Hypothalamus (tissue), 51 donors: ENCODE data around the gene HOXB1.
"Not testable (repeated sequence)": the region's sequence is repeated elsewhere in the genome, so short reads cannot be mapped to it uniquely, and the experiment has no call there.

Experiments
- DNase-seq, 51 donors: peaks; one replicate each; lab custom pipeline; 2025; lab: John Stamatoyannopoulos, UW

Gene HOXB1

GRCh38 chr17:48526608-48527546, 3.9 kb downstream of the HOXB1 start:
- DNase-seq: no peak

GRCh38 chr17:48523010-48523409, 7.8 kb downstream of the HOXB1 start:
- no peak for DNase-seq

- DNase-seq: no peak
Observed at GRCh38 chr17:48522031-48522653, 8.7 kb downstream of the HOXB1 start.

- DNase-seq: no peak
Observed at GRCh38 chr17:48520631-48521079, 10.2 kb downstream of the HOXB1 start.

GRCh38 chr17:48519427-48519826, 11.4 kb downstream of the HOXB1 start:
- DNase-seq: no peak

GRCh38 chr17:48517478-48517877, 13.3 kb downstream of the HOXB1 start:
- DNase-seq: no peak

- no peak for DNase-seq
Observed at GRCh38 chr17:48515925-48516900, 14.6 kb downstream of the HOXB1 start.

- no peak for DNase-seq
Observed at GRCh38 chr17:48514477-48514876, 16.3 kb downstream of the HOXB1 start.

- DNase-seq: no peak
Observed at GRCh38 chr17:48513666-48514455, 16.9 kb downstream of the HOXB1 start.

- DNase-seq: no peak
Observed at GRCh38 chr17:48513097-48513496, 17.7 kb downstream of the HOXB1 start.

GRCh38 chr17:48510761-48511604, 19.8 kb downstream of the HOXB1 start:
- DNase-seq: no peak

GRCh38 chr17:48510381-48510760, 20.4 kb downstream of the HOXB1 start:
- DNase-seq: no peak

GRCh38 chr17:48509708-48510107, 21.1 kb downstream of the HOXB1 start:
- DNase-seq: not testable (repeated sequence)

GRCh38 chr17:48506246-48506645, 24.6 kb downstream of the HOXB1 start:
- DNase-seq: no peak

GRCh38 chr17:48505788-48506187, 25.0 kb downstream of the HOXB1 start:
- DNase-seq: no peak

GRCh38 chr17:48504953-48505352, 25.9 kb downstream of the HOXB1 start:
- no peak for DNase-seq

- DNase-seq: no peak
Observed at GRCh38 chr17:48503747-48504146, 27.1 kb downstream of the HOXB1 start.

GRCh38 chr17:48502901-48503300, 27.9 kb downstream of the HOXB1 start:
- DNase-seq: no peak

- no peak for DNase-seq
Observed at GRCh38 chr17:48502312-48502711, 28.5 kb downstream of the HOXB1 start.
